Glutamatergic neuron (in vitro differentiated cells): ENCODE data around the gene SMAD6. TPM values are rescaled to one million over a fixed set of nuclear protein-coding genes. Genes with fewer than 3 reads are reported as not detected.

ENCODE experiments used
- DNase-seq: peaks from one replicate; pipeline ENCODE4 v3.0.0; 2022
- H3K27ac Mint-ChIP-seq: one replicate; pipeline ENCODE4 v1.8.0; 2020; ENCODE audit warnings: mild to moderate bottlenecking, mixed read lengths, inconsistent platforms; ENCODE audit not compliant: unreplicated experiment
- H3K27me3 Mint-ChIP-seq: one replicate; pipeline ENCODE4 v1.8.0; 2020; ENCODE audit warnings: mild to moderate bottlenecking, moderate library complexity, mixed read lengths, inconsistent platforms; ENCODE audit not compliant: unreplicated experiment
- H3K36me3 Mint-ChIP-seq: one replicate; pipeline ENCODE4 v1.8.0; 2020; ENCODE audit warnings: mild to moderate bottlenecking, mixed read lengths, inconsistent platforms; ENCODE audit not compliant: unreplicated experiment
- H3K4me1 Mint-ChIP-seq: one replicate; pipeline ENCODE4 v1.8.0; 2020; ENCODE audit warnings: mild to moderate bottlenecking, low read depth, mixed read lengths, inconsistent platforms; ENCODE audit not compliant: unreplicated experiment
- H3K4me3 Mint-ChIP-seq: one replicate; pipeline ENCODE4 v1.8.0; 2020; ENCODE audit warnings: mild to moderate bottlenecking, mixed read lengths, inconsistent platforms; ENCODE audit not compliant: unreplicated experiment
- H3K9me3 Mint-ChIP-seq: one replicate; pipeline ENCODE4 v1.8.0; 2020; ENCODE audit warnings: mild to moderate bottlenecking, moderate library complexity, mixed read lengths, inconsistent platforms; ENCODE audit not compliant: unreplicated experiment
- total RNA-seq: library from RNA; stranded (reverse); fragmentation: NEBNext Ultra II Directional; extraction: Animal tissue kit (Norgen Biotek cat#: 25700); gene quantifications from one replicate; pipeline ENCODE4 v1.2.1, GENCODE V29; 2021; ENCODE audit not compliant: unreplicated experiment
- TF ChIP-seq, protein P1 (sequence below): fragments of 200-600 bp; sonication (generic); IDR thresholded peaks from one replicate; pipeline ENCODE4 v1.5.0; 2021; ENCODE audit not compliant: partially characterized antibody, unreplicated experiment

The SMAD6 gene
- total RNA-seq, 1 donor from 2014 or later, result 0.83 TPM

DNA sequence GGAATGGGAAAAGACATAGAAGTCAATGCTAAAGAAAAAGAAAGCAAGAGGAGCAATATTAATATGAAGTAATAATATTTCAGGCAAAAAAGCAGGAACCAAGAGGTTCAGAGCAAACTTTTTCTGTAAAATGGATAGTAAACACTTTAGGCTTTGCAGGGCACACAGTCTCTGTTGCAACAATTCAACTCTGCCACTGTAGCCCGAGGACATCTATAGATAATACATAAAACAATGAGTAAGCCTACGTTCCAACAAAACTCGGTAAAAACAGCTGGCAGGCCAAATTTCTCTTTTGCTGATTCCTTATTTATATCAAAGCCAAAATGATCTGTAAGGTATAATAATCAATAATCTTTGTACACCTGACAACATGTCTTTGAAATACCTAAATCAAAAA is 56.8 kb downstream of the SMAD6 start:
- H3K4me1 Mint-ChIP-seq, result no peaks in the 10 kb centered on the region

DNA sequence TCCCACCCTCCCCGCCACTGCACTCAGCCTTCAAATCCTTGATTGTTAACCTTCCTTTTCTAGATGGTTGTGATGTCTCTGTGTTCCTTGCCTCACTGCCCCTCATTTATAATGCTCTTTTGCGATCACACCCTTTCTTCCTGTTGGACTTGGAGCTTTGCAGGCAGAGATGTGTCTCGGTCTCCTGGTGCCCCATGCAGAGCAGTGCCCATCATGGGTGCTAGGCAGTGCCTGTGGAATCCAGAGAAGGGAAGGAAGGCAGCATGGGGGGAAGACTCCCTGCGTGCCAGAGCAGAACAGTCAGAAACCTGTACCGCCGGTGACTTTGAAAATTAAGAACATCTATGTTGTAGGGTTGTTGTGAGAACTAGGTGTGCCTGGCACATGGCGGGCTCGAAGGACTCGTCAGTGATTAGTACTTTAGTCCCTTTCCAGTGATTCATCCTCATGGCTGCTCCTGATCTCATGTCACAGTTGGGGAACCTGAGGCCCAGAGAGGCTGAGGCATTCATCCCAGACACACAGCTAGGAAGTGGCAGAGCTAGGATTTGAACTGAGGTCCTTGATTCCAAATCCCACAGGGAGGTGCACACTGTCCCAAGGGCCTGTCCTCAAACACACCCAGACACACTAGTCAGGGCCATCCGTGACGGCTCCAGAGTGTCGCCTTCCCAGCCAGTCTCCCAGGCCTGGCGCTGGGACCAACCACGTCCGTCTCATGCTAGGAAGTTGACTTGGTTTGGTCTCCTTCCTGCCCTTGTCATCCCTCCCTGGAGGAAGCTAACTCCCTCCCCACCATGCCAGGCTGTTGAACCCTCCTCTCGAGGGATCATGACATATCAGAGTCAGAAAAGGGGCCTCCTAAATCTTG is 58.3 kb downstream of the SMAD6 start:
- H3K4me3 Mint-ChIP-seq, result no peak overlapping the region
- no peak for DNase-seq
- TF ChIP-seq, protein P1, sequence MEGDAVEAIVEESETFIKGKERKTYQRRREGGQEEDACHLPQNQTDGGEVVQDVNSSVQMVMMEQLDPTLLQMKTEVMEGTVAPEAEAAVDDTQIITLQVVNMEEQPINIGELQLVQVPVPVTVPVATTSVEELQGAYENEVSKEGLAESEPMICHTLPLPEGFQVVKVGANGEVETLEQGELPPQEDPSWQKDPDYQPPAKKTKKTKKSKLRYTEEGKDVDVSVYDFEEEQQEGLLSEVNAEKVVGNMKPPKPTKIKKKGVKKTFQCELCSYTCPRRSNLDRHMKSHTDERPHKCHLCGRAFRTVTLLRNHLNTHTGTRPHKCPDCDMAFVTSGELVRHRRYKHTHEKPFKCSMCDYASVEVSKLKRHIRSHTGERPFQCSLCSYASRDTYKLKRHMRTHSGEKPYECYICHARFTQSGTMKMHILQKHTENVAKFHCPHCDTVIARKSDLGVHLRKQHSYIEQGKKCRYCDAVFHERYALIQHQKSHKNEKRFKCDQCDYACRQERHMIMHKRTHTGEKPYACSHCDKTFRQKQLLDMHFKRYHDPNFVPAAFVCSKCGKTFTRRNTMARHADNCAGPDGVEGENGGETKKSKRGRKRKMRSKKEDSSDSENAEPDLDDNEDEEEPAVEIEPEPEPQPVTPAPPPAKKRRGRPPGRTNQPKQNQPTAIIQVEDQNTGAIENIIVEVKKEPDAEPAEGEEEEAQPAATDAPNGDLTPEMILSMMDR, result no peak
- H3K27me3 Mint-ChIP-seq, result no peaks in the 10 kb centered on the region
- peaks cover 2% of the 10 kb centered on the region for H3K9me3 Mint-ChIP-seq
- no peaks in the 10 kb centered on the region for H3K4me1 Mint-ChIP-seq
- no peak overlapping the region for H3K27ac Mint-ChIP-seq
- peaks cover under 1% of the 10 kb centered on the region for H3K36me3 Mint-ChIP-seq

More for the DNA sequence above, 56.8 kb downstream of the SMAD6 start:
- Mint-ChIP-seq H3K27me3 (no peaks in the 10 kb centered on the region), H3K4me3 (no peak overlapping the region), H3K27ac (no peak overlapping the region), H3K36me3 (peaks cover 14% of the 10 kb centered on the region), H3K9me3 (peaks cover 3% of the 10 kb centered on the region)
- TF ChIP-seq, protein P1, result no peak
- no peak for DNase-seq

DNA sequence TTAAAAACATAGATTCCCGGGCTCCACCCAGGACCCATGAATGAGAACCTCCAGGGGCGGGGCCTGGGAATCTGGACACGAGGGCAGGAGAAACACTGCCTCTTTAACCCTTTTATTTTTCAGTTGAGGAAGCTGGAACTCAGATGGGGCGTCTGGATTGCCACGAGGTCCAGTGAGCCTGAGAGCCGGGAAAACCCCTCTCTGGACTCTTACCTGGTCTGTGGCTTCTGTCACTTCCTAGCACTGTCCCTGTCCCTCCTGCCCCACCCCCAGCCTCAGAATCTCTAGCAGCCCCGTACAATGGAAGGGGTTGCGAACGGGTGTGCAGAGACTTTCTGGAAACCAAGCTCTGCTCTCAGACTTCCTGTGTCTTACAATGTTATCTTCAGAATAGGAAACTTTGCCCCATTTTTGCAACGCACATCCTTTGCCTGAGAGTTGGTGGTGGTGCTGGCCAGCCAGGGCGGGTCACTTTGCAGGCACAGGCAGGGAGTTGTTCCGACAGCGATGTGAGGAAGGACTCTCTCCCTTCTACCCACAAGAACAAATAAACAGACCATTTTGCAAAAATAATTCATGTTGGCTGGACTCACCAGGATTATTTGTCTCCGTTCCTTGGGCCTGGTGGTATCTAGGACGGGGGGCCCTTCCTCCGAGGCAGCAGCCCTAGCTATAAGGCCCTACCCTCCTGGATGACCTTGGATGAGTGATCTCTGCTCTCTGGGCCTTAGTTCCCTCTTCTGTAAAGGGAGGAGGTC is 59.1 kb downstream of the SMAD6 start:
- Mint-ChIP-seq H3K27ac (no peak overlapping the region), H3K4me1 (no peaks in the 10 kb centered on the region), H3K27me3 (no peaks in the 10 kb centered on the region), H3K9me3 (peaks cover 2% of the 10 kb centered on the region), H3K4me3 (no peak overlapping the region), H3K36me3 (no peaks in the 10 kb centered on the region)
- TF ChIP-seq, protein P1, result no peak
- DNase-seq, result no peak

DNA sequence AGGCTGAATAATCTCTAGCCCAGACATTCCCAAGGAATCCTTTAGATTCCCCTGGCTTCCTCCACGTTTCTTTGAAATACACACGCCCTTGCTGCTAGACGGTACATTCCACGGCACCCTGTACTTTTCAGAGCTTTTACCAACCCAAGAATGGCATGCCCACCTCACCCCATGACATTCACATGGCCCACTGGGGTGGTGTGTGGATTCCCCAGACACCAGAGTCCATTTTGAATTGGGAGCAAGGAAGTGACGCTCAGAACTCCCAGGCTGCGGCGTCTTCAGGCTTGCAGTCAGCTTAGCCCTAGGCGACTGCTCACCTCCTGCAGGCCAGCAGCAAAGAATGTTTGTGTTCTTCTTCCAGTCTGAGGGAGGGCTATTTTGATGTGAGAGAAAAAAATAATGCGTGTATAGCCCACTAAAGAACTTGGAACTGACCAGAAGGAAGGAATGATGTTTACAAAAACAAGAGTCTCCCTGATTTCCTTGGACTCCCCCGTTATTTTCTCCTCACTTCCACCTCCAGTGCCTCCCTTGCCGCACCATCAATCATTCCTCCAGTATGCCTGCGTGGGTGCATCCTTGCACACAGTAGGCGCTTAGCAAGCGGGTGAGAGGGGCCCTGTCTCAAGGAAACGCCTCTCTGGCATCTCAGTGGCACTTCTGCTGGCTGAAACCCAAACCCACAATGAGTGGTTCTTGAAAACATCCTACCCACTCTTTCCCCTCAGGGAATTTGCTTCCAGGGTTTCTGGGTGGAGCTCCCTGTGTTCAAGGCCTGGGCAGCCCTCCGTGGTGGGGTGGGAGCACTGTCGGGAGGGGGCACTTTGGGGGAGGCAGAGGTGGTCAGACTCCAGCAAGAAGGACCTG is 59.9 kb downstream of the SMAD6 start:
- H3K4me3 Mint-ChIP-seq, result no peak overlapping the region
- DNase-seq, result no peak
- peaks cover 2% of the 10 kb centered on the region for H3K9me3 Mint-ChIP-seq
- TF ChIP-seq, protein P1, result no peak
- H3K27ac Mint-ChIP-seq, result no peak overlapping the region
- no peaks in the 10 kb centered on the region for H3K4me1 Mint-ChIP-seq
- H3K36me3 Mint-ChIP-seq, result no peaks in the 10 kb centered on the region
- no peaks in the 10 kb centered on the region for H3K27me3 Mint-ChIP-seq
